CMK (cell line): ENCODE measurements around the gene CSNK1G2.

Source experiments
- DNase-seq: peaks from one replicate; pipeline ENCODE4 v3.0.0-alpha.2; 2010; ENCODE audit warnings: low read depth

Gene CSNK1G2

GRCh38 chr19:2018752-2019151 lies 77.8 kb downstream of the CSNK1G2 start:
- DNase-seq: no peak

DNA sequence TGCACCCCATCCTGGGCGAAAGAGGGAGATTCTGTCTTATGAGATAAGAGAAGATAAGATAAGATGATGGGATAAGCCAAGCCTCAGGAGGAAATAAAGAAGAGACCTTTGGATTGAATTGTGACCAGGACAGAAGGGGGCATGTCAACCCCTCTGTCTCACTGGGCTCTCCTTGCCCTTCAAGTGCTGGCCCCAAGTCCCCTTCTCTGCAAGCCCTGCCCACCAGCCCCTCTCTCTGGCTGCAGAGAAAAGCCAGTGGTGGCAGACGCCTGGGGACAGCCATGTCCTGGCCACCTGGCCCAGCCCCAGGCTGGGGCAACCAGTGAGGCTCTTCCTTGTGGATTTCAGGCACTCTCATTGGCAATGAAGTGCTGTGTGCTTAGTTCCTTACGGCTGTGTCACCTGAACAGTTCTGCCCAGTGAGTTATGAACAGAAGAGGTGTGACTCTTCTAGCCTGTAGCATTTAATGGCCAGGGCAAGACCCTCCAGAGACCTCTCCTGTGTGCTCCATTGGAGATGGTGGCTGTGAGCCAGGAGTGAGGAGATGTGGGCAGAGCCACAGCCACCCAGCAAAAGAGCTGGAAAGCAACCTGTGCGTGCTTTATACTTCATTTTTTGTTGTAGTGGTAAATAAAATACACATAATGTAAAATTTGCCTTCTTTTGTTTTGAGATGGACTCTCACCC lies 80.6 kb downstream of the CSNK1G2 start:
- no peak for DNase-seq

GRCh38 chr19:2022289-2022688 lies 81.3 kb downstream of the CSNK1G2 start:
- DNase-seq: no peak

- no peak for DNase-seq
These were observed 85.8 kb downstream of the CSNK1G2 start for GRCh38 chr19:2026770-2027169.

- DNase-seq: no peak
These were observed 86.4 kb downstream of the CSNK1G2 start for GRCh38 chr19:2027361-2027760.
